GM19452 (cell line): ENCODE results near the gene GANAB.
"Not testable (repeated sequence)": the region's sequence is repeated elsewhere in the genome, so short reads cannot be mapped to it uniquely, and the experiment has no call there.

Source experiments
- ATAC-seq: cut with Tn5 transposase; IDR thresholded peaks from one replicate; pipeline ENCODE4 v1.9.1; 2021; ENCODE audit not compliant: unreplicated experiment

The GANAB gene

GRCh38 chr11:62667460-62667859 lies 21.0 kb upstream of the GANAB start:
- no peak for ATAC-seq

- no peak for ATAC-seq
Observed at GRCh38 chr11:62666259-62666926, 20.0 kb upstream of the GANAB start.

- no peak for ATAC-seq
Observed at GRCh38 chr11:62665599-62666258, 19.3 kb upstream of the GANAB start.

GRCh38 chr11:62665075-62665598 lies 18.7 kb upstream of the GANAB start, which contains the start of the genes C11orf98 and CSKMT:
TSS of gene C11orf98 (minus strand) at chr11:62665210. CDS start at chr11:62665169, 41 bp downstream.
TSS of gene CSKMT (plus strand) at chr11:62665312. CDS start at chr11:62665880, 568 bp downstream.
- peak; percentile 88 for ATAC-seq

- ATAC-seq: peak; percentile 18
Observed at GRCh38 chr11:62664405-62665074, 18.1 kb upstream of the GANAB start.

GRCh38 chr11:62656796-62657429 lies 10.5 kb upstream of the GANAB start:
- no peak for ATAC-seq

- no peak for ATAC-seq
Observed at GRCh38 chr11:62654297-62654696, 7.9 kb upstream of the GANAB start.

GRCh38 chr11:62652161-62653006 lies 6.0 kb upstream of the GANAB start:
- peak; percentile 11 for ATAC-seq

GRCh38 chr11:62650283-62650682 lies 3.9 kb upstream of the GANAB start:
- not testable (repeated sequence) for ATAC-seq

GRCh38 chr11:62649486-62649885 lies 3.1 kb upstream of the GANAB start:
- no peak for ATAC-seq

GRCh38 chr11:62648967-62649364 lies 2.6 kb upstream of the GANAB start:
- ATAC-seq: no peak

- ATAC-seq: no peak
Observed at GRCh38 chr11:62648185-62648966, 2.0 kb upstream of the GANAB start.

GRCh38 chr11:62647609-62648005 lies 1.2 kb upstream of the GANAB start:
- ATAC-seq: no peak

GRCh38 chr11:62646825-62647608 lies 604 bp upstream of the GANAB start:
- ATAC-seq: no peak

GRCh38 chr11:62645671-62645945 lies 805 bp downstream of the GANAB start:
- no peak for ATAC-seq

- ATAC-seq: no peak
Observed at GRCh38 chr11:62644220-62644619, 2.2 kb downstream of the GANAB start.

GRCh38 chr11:62632492-62632891 lies 13.9 kb downstream of the GANAB start:
- no peak for ATAC-seq

GRCh38 chr11:62627713-62628112 lies 18.7 kb downstream of the GANAB start:
- ATAC-seq: no peak

GRCh38 chr11:62622476-62623089 lies 23.8 kb downstream of the GANAB start:
- ATAC-seq: no peak
